GM18502 (cell line): ENCODE data around the gene EMX1.

ENCODE experiments used
- ATAC-seq: cut with Tn5 transposase; IDR thresholded peaks from one replicate; pipeline ENCODE4 v1.9.1; 2021; ENCODE audit warnings: mild to moderate bottlenecking; ENCODE audit not compliant: unreplicated experiment, poor library complexity

The EMX1 gene

GRCh38 chr2:72955228-72956049, 38.1 kb downstream of the EMX1 start:
- ATAC-seq = no peak

GRCh38 chr2:72956050-72956395, 38.7 kb downstream of the EMX1 start:
- no peak for ATAC-seq

- ATAC-seq = no peak
Observed at GRCh38 chr2:72956936-72957335, 39.6 kb downstream of the EMX1 start.

GRCh38 chr2:72958542-72959385, 41.4 kb downstream of the EMX1 start:
- no peak for ATAC-seq

- no peak for ATAC-seq
Observed at GRCh38 chr2:72959554-72959953, 42.2 kb downstream of the EMX1 start.

- ATAC-seq = no peak
Observed at GRCh38 chr2:72959995-72960981, 43.0 kb downstream of the EMX1 start.

GRCh38 chr2:72961036-72961720, 43.9 kb downstream of the EMX1 start:
- ATAC-seq = no peak

- ATAC-seq = no peak
Observed at GRCh38 chr2:72961853-72962468, 44.6 kb downstream of the EMX1 start.

- no peak for ATAC-seq
Observed at GRCh38 chr2:72962911-72963310, 45.6 kb downstream of the EMX1 start.

GRCh38 chr2:72963423-72964145, 46.3 kb downstream of the EMX1 start:
- no peak for ATAC-seq

- no peak for ATAC-seq
Observed at GRCh38 chr2:72964146-72964525, 46.8 kb downstream of the EMX1 start.

- ATAC-seq = no peak
Observed at GRCh38 chr2:72965016-72965415, 47.7 kb downstream of the EMX1 start.

- ATAC-seq = no peak
Observed at GRCh38 chr2:72965770-72966450, 48.6 kb downstream of the EMX1 start.

GRCh38 chr2:72968286-72968685, 51.0 kb downstream of the EMX1 start:
- no peak for ATAC-seq

GRCh38 chr2:72969706-72970105, 52.4 kb downstream of the EMX1 start:
- no peak for ATAC-seq

- no peak for ATAC-seq
Observed at GRCh38 chr2:72971036-72971435, 53.7 kb downstream of the EMX1 start.

- no peak for ATAC-seq
Observed at GRCh38 chr2:72972352-72973136, 55.2 kb downstream of the EMX1 start.

GRCh38 chr2:72973137-72973535, 55.8 kb downstream of the EMX1 start:
- no peak for ATAC-seq
